ENCODE measurements around the gene RUFY3. TPM values are rescaled to one million over a fixed set of nuclear protein-coding genes. Genes with fewer than 3 reads are reported as not detected.

Gene RUFY3
- total and polyA plus RNA-seq, 9 of the 15 experiments (the other 6 are each of a cell fraction or from before 2014, with no cell fraction given): 4.2 to 31.1 (median 21.5) TPM

GRCh38 chr4:70855464-70855863 lies 133.7 kb downstream of the RUFY3 start (continued):
- TF ChIP-seq NUFIP1 (IDR thresholded peaks at IDR 0.05; ENCODE audit: partially characterized antibody): no peak
- TF ChIP-seq PRMT5 (CRISPR knock-in tag; IDR thresholded peaks at IDR 0.05): no peak
- TF ChIP-seq ZNF395 (CRISPR knock-in tag; IDR thresholded peaks at IDR 0.05): no peak
- no peak for TF ChIP-seq GATAD2B (IDR thresholded peaks at IDR 0.05; ENCODE audit: borderline replicate concordance)
- TF ChIP-seq U2AF1 (optimal IDR thresholded peaks at IDR 0.05; ENCODE audit: low read depth, low read length): no peak
- no peak for TF ChIP-seq NCOA6 (IDR thresholded peaks at IDR 0.05)
- TF ChIP-seq TFAP4 (CRISPR knock-in tag; IDR thresholded peaks at IDR 0.05; ENCODE audit: borderline replicate concordance): no peak
- peak; percentile 97 for TF ChIP-seq MAFG (tag; conservative IDR thresholded peaks at IDR 0.05)
- TF ChIP-seq ZBTB12 (CRISPR knock-in tag; IDR thresholded peaks at IDR 0.05): no peak
- no peak for TF ChIP-seq SRF (CRISPR knock-in tag; IDR thresholded peaks at IDR 0.05)
- TF ChIP-seq HIVEP1 (CRISPR knock-in tag; IDR thresholded peaks at IDR 0.05): no peak
- TF ChIP-seq NFYB (IDR thresholded peaks at IDR 0.05; ENCODE audit: extremely low read depth, insufficient read length): no peak
- TF ChIP-seq ZNF318 (IDR thresholded peaks at IDR 0.05; ENCODE audit: borderline replicate concordance in 1 of 2, low read depth in 1 of 2): no peak
- TF ChIP-seq SPI1 (IDR thresholded peaks at IDR 0.05; ENCODE audit: borderline replicate concordance, low read depth, low read length): no peak
- TF ChIP-seq FOXJ2 (tag; IDR thresholded peaks at IDR 0.05): no peak
- TF ChIP-seq DACH1 (IDR thresholded peaks at IDR 0.05; ENCODE audit: partially characterized antibody): peak; percentile 82
- no peak for TF ChIP-seq ZNF778 (CRISPR knock-in tag; IDR thresholded peaks at IDR 0.05)
- TF ChIP-seq MECOM (CRISPR knock-in tag; IDR thresholded peaks at IDR 0.05): no peak

All from K562 (cell line).